SJCRH30 (cell line): ENCODE measurements around the gene NAB2. TPM values are rescaled to one million over a fixed set of nuclear protein-coding genes. Genes with fewer than 3 reads are reported as not detected.
A peak's percentile ranks its signal among the peaks of the same experiment; 100 is the strongest.

Source experiments
- DNase-seq, 2 experiments: peaks; one replicate each; pipeline ENCODE4 v3.0.0-alpha.2; 2015 to 2020
- H3K27ac ChIP-seq: fragments of 250-450 bp; sonication (Bioruptor Pico); 2 replicates; pipeline ENCODE4 v1.5.1; 2020; ENCODE audit warnings: mild to moderate bottlenecking, moderate library complexity
- H3K27me3 ChIP-seq: fragments of 250-450 bp; sonication (Bioruptor Pico); 2 replicates; pipeline ENCODE4 v1.5.1; 2020; ENCODE audit warnings: mild to moderate bottlenecking, moderate library complexity
- H3K36me3 ChIP-seq: fragments of 250-450 bp; sonication (Bioruptor Pico); 2 replicates; pipeline ENCODE4 v1.5.1; 2020; ENCODE audit warnings: mild to moderate bottlenecking, moderate library complexity
- H3K4me1 ChIP-seq: fragments of 250-450 bp; sonication (Bioruptor Pico); 2 replicates; pipeline ENCODE4 v1.5.1; 2020; ENCODE audit warnings: mild to moderate bottlenecking, moderate library complexity
- H3K4me3 ChIP-seq: fragments of 250-450 bp; sonication (Bioruptor Pico); 2 replicates; pipeline ENCODE4 v1.5.1; 2020; ENCODE audit warnings: mild to moderate bottlenecking, moderate library complexity
- H3K9me3 ChIP-seq: fragments of 250-450 bp; sonication (Bioruptor Pico); replicated peaks from 2 replicates; pipeline ENCODE4 v1.5.1; 2020; ENCODE audit warnings: mild to moderate bottlenecking, moderate library complexity
- total RNA-seq: library from RNA; depleted of rRNA; stranded (reverse); fragments of >200 nt; shearing (Covaris generic); gene quantifications from 2 replicates; pipeline ENCODE4 v1.2.3, GENCODE V29; 2014; rRNA removed

The NAB2 gene
- total RNA-seq, 1 experiment from 2014 or later = 89.9 TPM

DNA sequence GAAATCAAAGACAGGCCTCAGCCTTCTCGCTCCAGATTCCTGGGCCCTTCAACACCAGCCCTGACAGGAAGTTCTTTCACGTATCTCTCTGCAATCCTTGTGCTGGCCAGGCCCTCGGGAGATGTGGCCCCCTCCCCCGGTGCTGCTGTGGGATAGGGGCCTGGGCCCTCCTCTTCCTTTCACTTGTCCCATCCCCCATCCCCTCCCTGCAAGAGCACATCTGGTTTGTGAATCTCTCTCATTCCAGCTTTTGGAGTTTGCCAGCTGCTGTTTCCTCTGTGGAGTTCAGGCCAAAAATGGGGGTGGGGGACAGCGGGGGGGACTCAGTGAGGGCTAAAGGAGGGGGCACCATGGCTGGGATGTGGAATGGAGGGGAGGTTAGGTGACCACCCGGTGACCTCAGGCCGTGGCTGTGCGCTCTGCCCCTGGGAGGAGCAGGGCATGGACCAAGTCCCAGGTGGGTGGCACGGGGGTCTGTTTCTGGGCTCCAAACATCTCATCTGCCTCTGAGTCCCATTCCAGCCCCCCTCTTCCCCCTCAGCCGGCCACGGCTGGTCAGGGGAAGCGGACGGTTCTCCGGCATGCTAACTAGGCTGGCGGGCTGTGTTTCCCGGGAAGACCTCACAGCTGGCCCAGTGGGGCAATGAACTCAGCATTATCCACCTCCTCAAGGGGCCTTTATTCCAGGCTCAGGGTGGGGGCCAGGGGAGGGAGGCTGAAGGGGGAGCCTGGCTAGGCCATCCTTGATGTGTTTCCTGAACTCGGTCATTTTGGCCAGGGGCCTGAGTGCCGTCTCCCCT is 46.8 kb downstream of the NAB2 start:
- Histone ChIP-seq H3K4me3 (no peak overlapping the region), H3K9me3 (no peaks in the 10 kb centered on the region), H3K36me3 (peaks cover 13% of the 10 kb centered on the region), H3K4me1 (peaks cover 35% of the 10 kb centered on the region), H3K27ac (no peak overlapping the region), H3K27me3 (no peaks in the 10 kb centered on the region)
- DNase-seq = peak; percentile 79 to 80

DNA sequence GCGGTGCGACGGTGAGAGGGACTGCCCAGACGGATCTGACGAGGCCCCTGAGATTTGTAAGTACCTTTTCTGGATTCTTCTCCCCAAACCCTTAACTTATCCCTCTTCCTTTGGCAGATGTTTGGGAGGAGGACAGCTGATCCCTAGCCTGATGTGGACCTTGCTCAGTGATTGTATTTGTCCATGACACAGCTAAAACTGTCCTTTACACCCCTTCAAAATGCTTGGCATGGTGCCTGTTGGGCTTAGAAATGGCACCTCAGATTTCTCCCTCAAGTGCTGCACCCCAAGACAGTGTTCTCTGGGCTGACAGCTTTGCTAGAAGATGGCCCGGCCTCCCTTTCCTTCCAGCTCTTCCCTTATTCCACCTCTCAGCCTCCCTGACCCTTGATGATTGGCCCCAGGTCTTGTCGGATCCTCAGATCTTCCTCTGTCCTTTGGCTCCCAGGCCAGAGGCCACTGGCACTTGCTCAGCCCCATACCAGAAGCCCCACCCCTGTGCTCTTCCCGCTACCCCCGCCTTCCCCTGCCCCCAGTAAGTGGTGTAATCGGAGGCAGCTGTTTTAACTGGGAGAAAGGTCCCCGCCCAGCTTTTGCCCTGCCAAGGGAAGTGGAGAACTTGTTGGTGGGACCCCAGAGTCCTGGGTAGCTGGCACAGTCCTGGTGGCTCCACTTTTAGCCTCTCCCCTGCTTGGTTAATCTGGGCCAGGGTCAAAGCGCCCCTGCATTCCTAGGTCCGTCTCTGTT is 49.8 kb downstream of the NAB2 start:
- Histone ChIP-seq H3K4me1 (peaks cover 13% of the 10 kb centered on the region), H3K4me3 (no peak overlapping the region), H3K9me3 (no peaks in the 10 kb centered on the region), H3K27me3 (no peaks in the 10 kb centered on the region), H3K36me3 (peaks cover 25% of the 10 kb centered on the region), H3K27ac (no peak overlapping the region)
- peak; percentile 71 to 78 for DNase-seq

DNA sequence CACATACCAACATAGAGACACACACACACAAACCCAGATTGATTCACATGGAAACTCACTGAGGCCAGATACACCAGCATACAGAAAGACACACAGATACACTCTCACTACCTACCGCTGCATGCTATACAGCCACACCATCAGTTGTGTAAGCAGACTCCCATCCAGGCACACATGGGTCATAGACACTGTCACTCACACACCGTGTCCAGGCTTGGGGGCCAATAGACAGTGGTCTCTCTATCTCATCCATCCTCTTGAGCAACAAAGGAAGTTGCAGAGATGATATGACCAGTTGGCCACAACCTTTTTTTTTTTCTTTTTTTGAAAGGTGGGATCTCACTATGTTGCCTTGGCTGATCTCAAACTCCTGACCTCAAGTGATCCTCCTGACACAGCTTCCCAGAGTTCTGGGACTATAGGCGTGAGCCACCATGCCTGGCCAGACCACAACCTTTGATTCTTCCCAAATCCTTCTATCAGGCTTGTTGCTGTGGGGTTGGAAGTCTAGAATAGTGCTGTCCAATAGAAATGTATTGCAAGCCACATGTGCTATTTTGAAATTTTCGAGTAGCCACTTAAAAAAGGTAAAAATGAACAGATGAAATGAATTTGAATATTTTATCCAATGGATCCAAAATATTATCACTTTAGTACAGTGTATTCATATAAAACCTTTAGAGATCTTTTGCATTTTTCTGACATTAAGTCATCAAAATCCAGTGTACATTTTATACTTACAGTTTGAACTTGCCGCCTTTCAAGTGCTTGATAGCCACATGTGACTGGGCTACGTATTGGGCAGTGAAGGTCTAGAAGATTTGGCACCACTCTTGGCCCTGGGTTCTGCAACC is 51.1 kb downstream of the NAB2 start:
- H3K36me3 ChIP-seq = peaks cover 36% of the 10 kb centered on the region
- H3K9me3 ChIP-seq = no peaks in the 10 kb centered on the region
- DNase-seq = no peak
- H3K4me1 ChIP-seq = peaks cover 11% of the 10 kb centered on the region
- no peak overlapping the region for H3K27ac ChIP-seq
- H3K27me3 ChIP-seq = no peaks in the 10 kb centered on the region
- no peak overlapping the region for H3K4me3 ChIP-seq

DNA sequence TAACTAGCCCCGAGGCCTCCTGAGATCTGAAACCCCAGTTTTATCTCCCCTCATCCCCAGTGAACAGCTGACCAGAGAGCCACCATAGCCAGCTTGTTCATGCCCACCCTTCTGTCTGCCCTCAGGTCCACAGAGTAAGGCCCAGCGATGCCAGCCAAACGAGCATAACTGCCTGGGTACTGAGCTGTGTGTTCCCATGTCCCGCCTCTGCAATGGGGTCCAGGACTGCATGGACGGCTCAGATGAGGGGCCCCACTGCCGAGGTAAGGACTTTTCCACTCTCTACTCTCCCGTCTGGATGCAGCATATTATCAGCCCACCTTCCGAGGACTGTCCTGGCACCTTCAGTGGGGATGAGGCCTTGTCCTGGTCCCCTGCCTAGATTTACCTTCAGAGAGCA is 52.3 kb downstream of the NAB2 start:
- H3K27me3 ChIP-seq = no peaks in the 10 kb centered on the region
- DNase-seq = no peak
- H3K4me3 ChIP-seq = no peak overlapping the region
- H3K9me3 ChIP-seq = no peaks in the 10 kb centered on the region
- peaks cover 3% of the 10 kb centered on the region; the same call in 1 of the 2 replicates for H3K4me1 ChIP-seq
- H3K36me3 ChIP-seq = peaks cover 47% of the 10 kb centered on the region
- H3K27ac ChIP-seq = no peak overlapping the region

DNA sequence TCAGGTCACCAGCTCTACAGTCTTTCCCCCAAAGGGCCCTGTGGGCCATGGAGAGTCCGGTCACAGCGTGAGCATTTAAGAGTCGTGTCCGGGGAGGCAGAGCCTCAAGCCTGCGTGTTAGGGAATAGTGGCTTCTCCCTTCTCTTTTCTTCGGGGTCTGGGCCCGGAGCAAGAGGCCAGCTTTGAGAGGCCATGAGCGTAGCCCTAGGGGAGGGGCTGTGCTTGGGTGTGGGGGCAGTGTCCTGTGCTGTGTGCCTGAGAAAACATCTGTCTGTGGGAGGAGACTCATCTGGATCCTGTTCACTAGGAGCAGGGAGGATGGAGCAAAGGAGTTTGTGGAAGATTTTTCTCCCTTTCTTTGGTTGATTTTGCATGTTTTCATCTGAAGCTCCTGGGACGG is 53.2 kb downstream of the NAB2 start:
- H3K9me3 ChIP-seq = no peaks in the 10 kb centered on the region
- H3K27ac ChIP-seq = no peak overlapping the region
- peaks cover 3% of the 10 kb centered on the region; the same call in 1 of the 2 replicates for H3K4me1 ChIP-seq
- H3K36me3 ChIP-seq = peaks cover 51% of the 10 kb centered on the region
- no peak overlapping the region for H3K4me3 ChIP-seq
- H3K27me3 ChIP-seq = no peaks in the 10 kb centered on the region
- DNase-seq = no peak

DNA sequence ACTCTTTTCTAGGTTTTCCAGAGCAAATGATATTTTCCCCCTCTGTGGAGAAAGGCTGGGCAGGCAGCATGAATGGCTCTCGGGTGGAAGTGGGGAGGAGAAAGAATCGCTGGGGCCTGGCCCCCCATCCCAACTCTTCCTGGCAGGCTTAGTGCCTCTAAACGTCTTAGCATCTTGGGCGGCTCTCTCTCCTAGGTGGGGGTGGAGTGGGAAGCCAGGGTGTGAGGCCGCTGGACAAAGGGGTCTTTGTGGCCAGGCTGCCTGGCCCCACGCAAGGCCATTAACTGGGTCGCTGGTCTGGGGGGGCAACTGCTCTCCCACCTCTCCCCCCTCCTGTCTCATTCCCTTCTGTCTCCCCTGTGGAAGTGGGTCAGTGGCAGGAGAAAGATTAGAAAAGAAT is 53.8 kb downstream of the NAB2 start:
- Histone ChIP-seq H3K27ac (no peak overlapping the region), H3K4me3 (no peak overlapping the region), H3K27me3 (no peaks in the 10 kb centered on the region), H3K4me1 (peaks cover 7% of the 10 kb centered on the region; the same call in 1 of the 2 replicates), H3K9me3 (no peaks in the 10 kb centered on the region), H3K36me3 (peaks cover 51% of the 10 kb centered on the region)
- DNase-seq = no peak

DNA sequence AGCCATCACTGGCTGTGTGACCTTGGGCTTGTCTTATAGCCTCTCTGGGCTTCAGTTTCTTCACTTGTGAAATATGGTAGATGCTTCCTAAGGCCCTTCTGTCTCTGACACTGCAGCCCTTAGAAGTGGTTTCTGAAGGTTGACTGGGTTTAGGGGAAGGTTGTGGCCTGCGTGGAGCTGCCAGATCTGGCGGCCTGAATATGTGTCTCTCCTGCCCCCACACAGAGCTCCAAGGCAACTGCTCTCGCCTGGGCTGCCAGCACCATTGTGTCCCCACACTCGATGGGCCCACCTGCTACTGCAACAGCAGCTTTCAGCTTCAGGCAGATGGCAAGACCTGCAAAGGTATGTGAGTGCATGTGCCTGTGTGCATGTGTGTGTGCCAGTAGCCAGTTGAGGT is 54.5 kb downstream of the NAB2 start:
- Histone ChIP-seq H3K9me3 (no peaks in the 10 kb centered on the region), H3K36me3 (peaks cover 53% of the 10 kb centered on the region), H3K27ac (no peak overlapping the region), H3K27me3 (no peaks in the 10 kb centered on the region), H3K4me3 (no peak overlapping the region), H3K4me1 (peaks cover 8% of the 10 kb centered on the region; the same call in 1 of the 2 replicates)
- DNase-seq = no peak

Other genes with a start within 250 kb of the NAB2 start
- not detected in 2 replicates for gene SDR9C7, start 154.7 kb upstream of the NAB2 start, total RNA-seq
- gene RDH16, start 131.5 kb upstream of the NAB2 start, total RNA-seq = 0.03 and 0.06 TPM in 2 replicates
- 91.0 and 101 TPM in 2 replicates for gene ZBTB39, start 82.6 kb upstream of the NAB2 start, total RNA-seq
- gene TAC3, start 72.6 kb upstream of the NAB2 start, total RNA-seq = not detected in 2 replicates
- gene MYO1A, start 39.0 kb upstream of the NAB2 start, total RNA-seq = 0.02 TPM in 1 of 2 replicates, not detected in the other
- 63.7 and 70.2 TPM in 2 replicates for gene NEMP1, start 10.3 kb upstream of the NAB2 start, total RNA-seq
- 15.1 and 15.8 TPM in 2 replicates for gene STAT6, start 22.2 kb downstream of the NAB2 start, total RNA-seq
- 53.7 and 58.6 TPM in 2 replicates for gene LRP1, start 39.4 kb downstream of the NAB2 start, total RNA-seq
- gene LRP1-AS, start 58.5 kb downstream of the NAB2 start, total RNA-seq = 1.1 and 1.3 TPM in 2 replicates
- gene NXPH4, start 127.7 kb downstream of the NAB2 start, total RNA-seq = 91.1 and 92.7 TPM in 2 replicates
- 1,504 and 1,712 TPM in 2 replicates for gene SHMT2, start 140.6 kb downstream of the NAB2 start, total RNA-seq
- 1,199 and 1,339 TPM in 2 replicates for gene STAC3, start 162.1 kb downstream of the NAB2 start, total RNA-seq